ENCODE measurements around the gene RAB17. TPM values are rescaled to one million over a fixed set of nuclear protein-coding genes. Genes with fewer than 3 reads are reported as not detected.

RAB17 gene
- total and polyA plus RNA-seq, 10 of the 15 experiments (the other 5 are each of a cell fraction or from before 2014, with no cell fraction given), result 0.07 to 1.4 (median 0.28) TPM; not detected in 3

DNA sequence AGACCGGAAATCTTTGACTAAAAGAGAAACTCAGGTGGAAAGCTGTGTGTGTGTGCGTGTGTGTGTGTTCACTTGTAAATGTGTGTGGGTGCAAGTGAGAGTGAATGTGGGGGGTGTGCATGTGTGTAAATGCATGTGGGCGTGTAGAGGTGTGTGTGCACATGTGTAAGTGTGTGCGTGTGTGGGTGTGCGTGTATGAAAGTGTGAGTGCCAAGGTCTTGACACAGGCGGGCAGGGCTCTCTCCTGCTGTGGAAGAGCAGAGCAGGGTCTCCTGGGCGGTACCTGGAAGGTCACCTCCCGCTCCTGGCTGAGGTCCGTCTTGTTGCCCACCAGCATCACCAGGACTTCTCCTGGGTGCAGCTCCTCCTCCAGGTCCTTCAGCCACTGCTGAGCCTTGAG, 13.6 kb downstream of the RAB17 start:
- ATAC-seq, result no peak
- Histone ChIP-seq H3K27me3 (replicated peaks in 1 of 2; ENCODE audit: control insufficient read depth in 2 of 2, insufficient read depth in 2 of 2, low read length in 1 of 2) (peaks cover 0 to 2% of the 10 kb centered on the region in 2 experiments; a peak in 1 of 4 replicates), H3K9me3 (replicated peaks; ENCODE audit: control insufficient read depth, insufficient read depth, low read length) (no peaks in the 10 kb centered on the region), H3K4me2 (ENCODE audit: control insufficient read depth, insufficient read depth) (no peak overlapping the region), H2AFZ (ENCODE audit: control insufficient read depth, low read depth, low read length) (no peak overlapping the region), H3K4me1 (ENCODE audit: control insufficient read depth, insufficient read depth, low read length) (no peaks in the 10 kb centered on the region), H4K20me1 (ENCODE audit: control insufficient read depth, insufficient read depth) (no peaks in the 10 kb centered on the region), H3K79me2 (ENCODE audit: control insufficient read depth, insufficient read depth, low read length) (no peaks in the 10 kb centered on the region), H3K36me3 (ENCODE audit: control insufficient read depth in 2 of 2, insufficient read depth in 2 of 2, low read length in 1 of 2) (no peaks in the 10 kb centered on the region), H3K9ac (ENCODE audit: control insufficient read depth, insufficient read depth, low read length) (no peak overlapping the region), H3K4me3 (no peak overlapping the region), H3K27ac (ENCODE audit: control insufficient read depth, insufficient read depth) (no peak overlapping the region)
- intact Hi-C loops (cut with micrococcal nuclease; ENCODE audit: unreplicated experiment) (no loop called here), in situ Hi-C loops (cut with MboI) (no loop called here)
- POLR2A ChIA-PET, result no interaction called here
- FAIRE-seq, result no peak
- CTCF ChIA-PET, result interaction anchor here (1.3 kb wide), 1 partner anchor 64 kb away, joined by 6 read pairs; no protein-coding TSS in a partner anchor
- TF ChIP-seq STAT3 (IDR thresholded peaks at IDR 0.05; ENCODE audit: low read depth, low read length) (no peak), E2F4 (IDR thresholded peaks at IDR 0.05; ENCODE audit: low read depth, low read length) (no peak), PBX3 (IDR thresholded peaks at IDR 0.05; ENCODE audit: insufficient replicate concordance, low read depth, low read length) (peak; percentile 62), RELB (IDR thresholded peaks at IDR 0.05; ENCODE audit: low read depth) (no peak), SIN3A (IDR thresholded peaks at IDR 0.05; ENCODE audit: low read depth, low read length) (no peak)
- TF ChIP-seq, protein P1, sequence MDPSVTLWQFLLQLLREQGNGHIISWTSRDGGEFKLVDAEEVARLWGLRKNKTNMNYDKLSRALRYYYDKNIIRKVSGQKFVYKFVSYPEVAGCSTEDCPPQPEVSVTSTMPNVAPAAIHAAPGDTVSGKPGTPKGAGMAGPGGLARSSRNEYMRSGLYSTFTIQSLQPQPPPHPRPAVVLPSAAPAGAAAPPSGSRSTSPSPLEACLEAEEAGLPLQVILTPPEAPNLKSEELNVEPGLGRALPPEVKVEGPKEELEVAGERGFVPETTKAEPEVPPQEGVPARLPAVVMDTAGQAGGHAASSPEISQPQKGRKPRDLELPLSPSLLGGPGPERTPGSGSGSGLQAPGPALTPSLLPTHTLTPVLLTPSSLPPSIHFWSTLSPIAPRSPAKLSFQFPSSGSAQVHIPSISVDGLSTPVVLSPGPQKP (IDR thresholded peaks at IDR 0.05; ENCODE audit: low read depth, low read length), result no peak
- TF ChIP-seq, protein P2, sequence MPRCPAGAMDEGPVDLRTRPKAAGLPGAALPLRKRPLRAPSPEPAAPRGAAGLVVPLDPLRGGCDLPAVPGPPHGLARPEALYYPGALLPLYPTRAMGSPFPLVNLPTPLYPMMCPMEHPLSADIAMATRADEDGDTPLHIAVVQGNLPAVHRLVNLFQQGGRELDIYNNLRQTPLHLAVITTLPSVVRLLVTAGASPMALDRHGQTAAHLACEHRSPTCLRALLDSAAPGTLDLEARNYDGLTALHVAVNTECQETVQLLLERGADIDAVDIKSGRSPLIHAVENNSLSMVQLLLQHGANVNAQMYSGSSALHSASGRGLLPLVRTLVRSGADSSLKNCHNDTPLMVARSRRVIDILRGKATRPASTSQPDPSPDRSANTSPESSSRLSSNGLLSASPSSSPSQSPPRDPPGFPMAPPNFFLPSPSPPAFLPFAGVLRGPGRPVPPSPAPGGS (IDR thresholded peaks at IDR 0.05; ENCODE audit: borderline replicate concordance, insufficient read depth, low read depth, low read length, poor library complexity, severe bottlenecking), result peak; percentile 93
- TF ChIP-seq, protein P3, sequence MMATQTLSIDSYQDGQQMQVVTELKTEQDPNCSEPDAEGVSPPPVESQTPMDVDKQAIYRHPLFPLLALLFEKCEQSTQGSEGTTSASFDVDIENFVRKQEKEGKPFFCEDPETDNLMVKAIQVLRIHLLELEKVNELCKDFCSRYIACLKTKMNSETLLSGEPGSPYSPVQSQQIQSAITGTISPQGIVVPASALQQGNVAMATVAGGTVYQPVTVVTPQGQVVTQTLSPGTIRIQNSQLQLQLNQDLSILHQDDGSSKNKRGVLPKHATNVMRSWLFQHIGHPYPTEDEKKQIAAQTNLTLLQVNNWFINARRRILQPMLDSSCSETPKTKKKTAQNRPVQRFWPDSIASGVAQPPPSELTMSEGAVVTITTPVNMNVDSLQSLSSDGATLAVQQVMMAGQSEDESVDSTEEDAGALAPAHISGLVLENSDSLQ (IDR thresholded peaks at IDR 0.05), result no peak
- BruUV-seq (replicated peaks), result no TSS peak
- WGBS (ENCODE audit: insufficient coverage, insufficient replicate concordance, low lambda C conversion rate, missing lambda C conversion rate), result 49% methylated on average over 8 of the region's 9 CpGs
- SMC1A ChIA-PET (ENCODE audit: uncharacterized antibody, unreplicated experiment), result no interaction called here
- DNase-seq (ENCODE audit: low read depth, low spot score), result no peak
- RAD21 ChIA-PET (ENCODE audit: unreplicated experiment), result interaction anchor here (7.4 kb wide), 1 partner anchor 65 kb away, joined by 300 read pairs; no protein-coding TSS in a partner anchor

All from GM12878 (cell line).